SK-N-SH treated with all-trans-retinoic acid at 6 μM for 48 hours (cell line): ENCODE results near the gene MAP1S.

Experiments
- ARNTL ChIP-seq: fragments of 450-650 bp; formaldehyde crosslinking; IDR thresholded peaks from 2 replicates; pipeline ENCODE4 v1.5.0; 2020; ENCODE audit warnings: low read depth, mild to moderate bottlenecking, moderate library complexity, borderline replicate concordance
- CSDC2 ChIP-seq: fragments of 250-450 bp; sonication (Bioruptor Pico); IDR thresholded peaks from 2 replicates; pipeline ENCODE4 v1.5.0; 2020; ENCODE audit warnings: mild to moderate bottlenecking, moderate library complexity
- GLIS3 ChIP-seq: fragments of 250-450 bp; sonication (Bioruptor Pico); IDR thresholded peaks from 2 replicates; pipeline ENCODE4 v1.5.0; 2020; ENCODE audit warnings: mild to moderate bottlenecking, moderate library complexity
- OSR1 ChIP-seq: fragments of 250-450 bp; sonication (Bioruptor Pico); IDR thresholded peaks from 2 replicates; pipeline ENCODE4 v1.8.0; 2022; ENCODE audit warnings: moderate library complexity, mild to moderate bottlenecking, inconsistent platforms
- PPARA ChIP-seq: fragments of 250-450 bp; sonication (Bioruptor Pico); IDR thresholded peaks from 2 replicates; pipeline ENCODE4 v1.5.0; 2020; ENCODE audit warnings: mild to moderate bottlenecking, borderline replicate concordance
- RARB ChIP-seq: fragments of 250-450 bp; sonication (Bioruptor Pico); IDR thresholded peaks from 2 replicates; pipeline ENCODE4 v1.8.0; 2021; ENCODE audit warnings: mild to moderate bottlenecking, moderate library complexity
- SNAI2 ChIP-seq: fragments of 250-450 bp; sonication (Bioruptor Pico); IDR thresholded peaks from 2 replicates; pipeline ENCODE4 v1.5.0; 2020; ENCODE audit warnings: mild to moderate bottlenecking, moderate library complexity
- TCF4 ChIP-seq: fragments of 250-450 bp; sonication (Bioruptor Pico); IDR thresholded peaks from 2 replicates; pipeline ENCODE4 v1.8.0; 2021; ENCODE audit warnings: mild to moderate bottlenecking, moderate library complexity, borderline replicate concordance
- TOX ChIP-seq: fragments of 250-450 bp; sonication (Bioruptor Pico); IDR thresholded peaks from 2 replicates; pipeline ENCODE4 v1.8.0; 2021; ENCODE audit warnings: mild to moderate bottlenecking, moderate library complexity, borderline replicate concordance
- ZFP3 ChIP-seq: fragments of 250-450 bp; sonication (Bioruptor Pico); IDR thresholded peaks from 2 replicates; pipeline ENCODE4 v1.5.0; 2020; ENCODE audit warnings: mild to moderate bottlenecking, moderate library complexity
- ZNF565 ChIP-seq: fragments of 450-650 bp; formaldehyde crosslinking; conservative IDR thresholded peaks from 2 replicates; pipeline ENCODE4 v1.5.0; 2020; ENCODE audit warnings: low read depth, mild to moderate bottlenecking, moderate library complexity

- TF ChIP-seq OSR1 (CRISPR knock-in tag) (no peak), TOX (CRISPR knock-in tag) (no peak), ARNTL (CRISPR knock-in tag) (no peak), ZFP3 (CRISPR knock-in tag) (no peak), GLIS3 (CRISPR knock-in tag) (no peak), SNAI2 (CRISPR knock-in tag) (no peak), ZNF565 (CRISPR knock-in tag) (no peak), CSDC2 (CRISPR knock-in tag) (no peak), PPARA (CRISPR knock-in tag) (no peak), TCF4 (CRISPR knock-in tag) (no peak), RARB (CRISPR knock-in tag) (no peak)
These were observed 45.1 kb downstream of the MAP1S start for GRCh38 chr19:17764348-17764747.
